Ishikawa (cell line): ENCODE results near the gene NAPA.

Experiments used
- CEBPB ChIP-seq: IDR thresholded peaks from 2 replicates; pipeline ENCODE4 v1.6.1; 2012
- CREB1 ChIP-seq: IDR thresholded peaks from 2 replicates; pipeline ENCODE4 v1.6.1; 2012; ENCODE audit warnings: low read depth
- EGR1 ChIP-seq: IDR thresholded peaks from 2 replicates; pipeline ENCODE4 v1.6.1; 2012
- EP300 ChIP-seq: IDR thresholded peaks from 2 replicates; pipeline ENCODE4 v1.6.1; 2012; ENCODE audit warnings: borderline replicate concordance
- FOXM1 ChIP-seq: IDR thresholded peaks from 2 replicates; pipeline ENCODE4 v1.6.1; 2012; ENCODE audit warnings: low read depth, borderline replicate concordance
- MAX ChIP-seq: IDR thresholded peaks from 2 replicates; pipeline ENCODE4 v1.6.1; 2012
- NFIC ChIP-seq: IDR thresholded peaks from 2 replicates; pipeline ENCODE4 v1.6.1; 2012
- RAD21 ChIP-seq: IDR thresholded peaks from 2 replicates; pipeline ENCODE4 v1.6.1; 2012; ENCODE audit warnings: low read depth
- REST ChIP-seq: IDR thresholded peaks from 2 replicates; pipeline ENCODE4 v1.6.1; 2012; ENCODE audit warnings: low read depth, mild to moderate bottlenecking
- TAF1 ChIP-seq: IDR thresholded peaks from 2 replicates; pipeline ENCODE4 v1.6.1; 2012; ENCODE audit warnings: low read depth, mild to moderate bottlenecking
- TCF12 ChIP-seq: IDR thresholded peaks from 2 replicates; pipeline ENCODE4 v1.6.1; 2012; ENCODE audit warnings: low read depth
- TEAD4 ChIP-seq: IDR thresholded peaks from 2 replicates; pipeline ENCODE4 v1.6.1; 2012
- YY1 ChIP-seq: IDR thresholded peaks from 2 replicates; pipeline ENCODE4 v1.6.1; 2012; ENCODE audit warnings: low read depth
- ZBTB7A ChIP-seq: IDR thresholded peaks from 2 replicates; pipeline ENCODE4 v1.6.1; 2012; ENCODE audit warnings: low read depth
- TF ChIP-seq, protein P1 (sequence below): IDR thresholded peaks from 2 replicates; pipeline ENCODE4 v1.6.1; 2012

Gene NAPA

GRCh38 chr19:47503130-47503825 is 11.6 kb downstream of the NAPA start:
- TF ChIP-seq RAD21: no peak
- no peak for TF ChIP-seq TEAD4
- no peak for TF ChIP-seq NFIC
- TF ChIP-seq CEBPB: no peak
- TF ChIP-seq EP300: no peak
- no peak for TF ChIP-seq TAF1
- no peak for TF ChIP-seq YY1
- no peak for TF ChIP-seq EGR1
- no peak for TF ChIP-seq MAX
- TF ChIP-seq TCF12: no peak
- no peak for TF ChIP-seq REST
- no peak for TF ChIP-seq FOXM1
- no peak for TF ChIP-seq ZBTB7A
- TF ChIP-seq, protein P1, sequence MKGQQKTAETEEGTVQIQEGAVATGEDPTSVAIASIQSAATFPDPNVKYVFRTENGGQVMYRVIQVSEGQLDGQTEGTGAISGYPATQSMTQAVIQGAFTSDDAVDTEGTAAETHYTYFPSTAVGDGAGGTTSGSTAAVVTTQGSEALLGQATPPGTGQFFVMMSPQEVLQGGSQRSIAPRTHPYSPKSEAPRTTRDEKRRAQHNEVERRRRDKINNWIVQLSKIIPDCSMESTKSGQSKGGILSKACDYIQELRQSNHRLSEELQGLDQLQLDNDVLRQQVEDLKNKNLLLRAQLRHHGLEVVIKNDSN: no peak
- TF ChIP-seq CREB1: no peak

DNA sequence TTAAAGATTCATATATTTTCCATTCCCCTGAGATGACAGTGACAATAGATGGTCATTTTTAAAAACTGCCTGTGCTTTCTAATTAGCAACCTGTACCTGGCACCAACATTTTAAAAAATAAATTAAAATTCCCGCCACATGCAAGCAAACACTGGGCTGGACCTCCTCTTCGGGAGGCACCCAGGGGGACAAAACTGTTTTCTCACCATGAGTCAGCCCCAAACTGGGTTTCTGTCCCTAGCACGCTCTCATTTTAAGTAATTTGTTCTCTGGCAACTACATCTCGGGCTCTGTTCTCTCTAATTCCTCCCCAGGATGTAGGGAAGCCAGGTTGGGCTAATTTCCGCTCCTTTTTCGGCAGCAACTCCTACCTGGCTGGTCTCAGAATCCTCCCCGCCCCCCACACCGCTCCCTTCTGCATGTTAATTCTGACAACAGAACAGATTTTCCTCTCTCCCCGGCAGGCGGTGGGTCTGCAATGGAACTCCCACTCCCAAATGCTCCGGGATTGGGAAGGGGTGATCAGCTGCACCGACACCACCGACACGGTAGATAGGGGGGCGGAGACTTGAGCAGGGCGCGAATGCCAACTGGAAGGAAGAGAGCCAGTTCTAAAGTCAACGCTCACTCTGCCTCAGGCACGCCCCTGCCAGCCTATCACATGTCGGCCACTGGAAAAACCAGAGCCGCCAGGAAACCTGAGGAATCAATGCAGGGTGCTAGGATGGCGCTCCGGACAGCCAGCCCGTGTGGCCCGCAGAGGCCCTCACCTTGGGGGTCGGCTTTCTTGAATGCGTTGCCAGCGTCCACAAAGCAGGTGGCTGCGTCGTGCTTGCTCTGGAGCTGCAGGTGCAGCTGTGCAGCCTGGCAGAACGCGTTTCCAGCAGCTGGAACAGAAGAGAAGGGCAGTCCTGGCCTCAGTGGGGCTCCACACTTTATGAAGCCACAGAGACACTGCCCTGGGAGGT is 14.7 kb downstream of the NAPA start:
- TF ChIP-seq EP300 (no peak), CREB1 (no peak), EGR1 (no peak), CEBPB (no peak), TCF12 (no peak), FOXM1 (no peak), YY1 (no peak), MAX (no peak), RAD21 (no peak), ZBTB7A (no peak), TEAD4 (no peak)
- TF ChIP-seq, protein P1: no peak

DNA sequence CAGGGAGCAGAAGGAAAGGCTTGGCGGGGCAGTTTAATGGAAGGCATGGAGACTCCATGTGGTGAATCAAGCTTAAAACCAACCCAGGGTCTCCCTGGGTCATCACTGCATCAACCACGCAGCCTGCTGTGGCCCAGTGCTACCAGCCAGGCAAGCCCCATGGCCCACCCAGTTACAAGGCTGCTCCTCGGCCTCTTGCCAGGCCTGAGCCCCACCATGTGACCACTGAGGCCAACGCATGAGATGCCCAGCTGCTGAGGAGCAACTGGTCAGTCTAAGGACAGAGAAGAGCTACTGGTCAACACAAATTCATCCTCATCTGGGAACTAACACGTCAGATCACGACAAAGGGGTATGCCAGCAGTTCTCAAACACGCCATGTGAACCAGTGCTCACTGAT is 15.5 kb downstream of the NAPA start:
- no peak for TF ChIP-seq TCF12
- TF ChIP-seq ZBTB7A: no peak
- no peak for TF ChIP-seq MAX
- TF ChIP-seq TEAD4: no peak
- no peak for TF ChIP-seq EP300
- TF ChIP-seq RAD21: no peak
- no peak for TF ChIP-seq YY1
- TF ChIP-seq, protein P1: no peak
- TF ChIP-seq NFIC: no peak
- TF ChIP-seq CEBPB: no peak
- no peak for TF ChIP-seq CREB1
- TF ChIP-seq TAF1: no peak
- no peak for TF ChIP-seq REST
- TF ChIP-seq EGR1: no peak
- TF ChIP-seq FOXM1: no peak

GRCh38 chr19:47498561-47498960 is 16.3 kb downstream of the NAPA start:
- TF ChIP-seq YY1: no peak
- no peak for TF ChIP-seq MAX
- TF ChIP-seq FOXM1: no peak
- TF ChIP-seq CEBPB: no peak
- no peak for TF ChIP-seq TEAD4
- TF ChIP-seq, protein P1: no peak
- no peak for TF ChIP-seq EP300
- TF ChIP-seq TCF12: no peak
- TF ChIP-seq TAF1: no peak
- no peak for TF ChIP-seq REST
- no peak for TF ChIP-seq RAD21
- TF ChIP-seq EGR1: no peak
- no peak for TF ChIP-seq ZBTB7A
- no peak for TF ChIP-seq NFIC
